Spleen (tissue), 7 donors: ENCODE results near the gene ATP6AP2.

ENCODE experiments used
- POLR2AphosphoS5 ChIP-seq, 3 donors: sonication (generic); formaldehyde crosslinking; IDR thresholded peaks; one replicate each; pipeline ENCODE4 v1.5.1; 2017; ENCODE audit warnings: antibody characterized with exemption in 3 of 3
- TF ChIP-seq, protein P1 (sequence below), 11 experiments: fragments of 200-600 bp in 7 of 11; fragments of 450-650 bp in 4 of 11; sonication (generic) in 4 of 11; IDR thresholded peaks in 8 of 11; conservative IDR thresholded peaks in 3 of 11; 1 replicate in 7 of 11; 2 replicates in 4 of 11; pipeline versions ENCODE4 v1.4.0 to v1.8.0; 2016 to 2021; ENCODE audit warnings: antibody characterized with exemption in 11 of 11, inconsistent platforms in 4 of 11, mild to moderate bottlenecking in 1 of 11
- donor health status: DM: no; HTN: no; CAD: no; lungs with moderate emphysema.
- donor health status: DM: no; HTN: no; CAD: no.
- donor health status: DM: no; HTN: no; CAD: no.

DNA sequence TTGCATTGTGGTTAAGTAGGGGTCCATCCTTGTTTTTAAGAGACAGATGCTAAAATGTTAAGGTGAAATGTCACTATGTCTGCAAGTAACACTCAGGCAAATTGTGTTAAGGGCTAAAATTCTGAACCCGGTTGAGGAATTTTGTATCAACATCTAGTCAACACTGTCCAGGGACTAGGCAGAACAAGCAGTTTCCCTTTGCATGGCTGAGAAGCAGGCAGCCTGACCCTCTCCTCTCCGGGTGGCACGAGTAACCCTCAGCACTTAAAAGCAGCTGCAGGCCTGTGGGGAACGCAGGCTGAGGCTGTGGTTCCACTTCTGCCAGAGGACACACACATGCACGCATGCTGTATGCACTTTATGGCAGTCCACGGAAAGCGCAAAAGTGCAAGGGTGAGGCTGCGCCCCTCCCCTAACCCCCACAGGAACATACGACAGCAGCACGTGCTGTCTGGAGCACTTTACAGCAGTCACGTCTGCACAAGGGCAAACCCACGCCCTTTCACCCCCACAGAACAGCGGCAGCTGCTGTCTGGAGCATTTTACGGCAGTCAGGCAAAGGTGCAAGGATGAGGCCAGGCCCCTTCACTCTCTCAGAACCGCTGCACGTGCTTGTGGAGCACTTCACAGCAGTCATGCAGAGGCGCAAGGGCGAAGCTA, 41.8 kb downstream of the ATP6AP2 start:
- TF ChIP-seq, protein P1, sequence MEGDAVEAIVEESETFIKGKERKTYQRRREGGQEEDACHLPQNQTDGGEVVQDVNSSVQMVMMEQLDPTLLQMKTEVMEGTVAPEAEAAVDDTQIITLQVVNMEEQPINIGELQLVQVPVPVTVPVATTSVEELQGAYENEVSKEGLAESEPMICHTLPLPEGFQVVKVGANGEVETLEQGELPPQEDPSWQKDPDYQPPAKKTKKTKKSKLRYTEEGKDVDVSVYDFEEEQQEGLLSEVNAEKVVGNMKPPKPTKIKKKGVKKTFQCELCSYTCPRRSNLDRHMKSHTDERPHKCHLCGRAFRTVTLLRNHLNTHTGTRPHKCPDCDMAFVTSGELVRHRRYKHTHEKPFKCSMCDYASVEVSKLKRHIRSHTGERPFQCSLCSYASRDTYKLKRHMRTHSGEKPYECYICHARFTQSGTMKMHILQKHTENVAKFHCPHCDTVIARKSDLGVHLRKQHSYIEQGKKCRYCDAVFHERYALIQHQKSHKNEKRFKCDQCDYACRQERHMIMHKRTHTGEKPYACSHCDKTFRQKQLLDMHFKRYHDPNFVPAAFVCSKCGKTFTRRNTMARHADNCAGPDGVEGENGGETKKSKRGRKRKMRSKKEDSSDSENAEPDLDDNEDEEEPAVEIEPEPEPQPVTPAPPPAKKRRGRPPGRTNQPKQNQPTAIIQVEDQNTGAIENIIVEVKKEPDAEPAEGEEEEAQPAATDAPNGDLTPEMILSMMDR (IDR thresholded peaks at IDR 0.05 in 8 of 11, conservative IDR thresholded peaks at IDR 0.05 in 3 of 11): no peak
- no peak for TF ChIP-seq POLR2AphosphoS5 (IDR thresholded peaks at IDR 0.05)
